ENCODE measurements around the gene RPH3AL.

- TF ChIP-seq, protein P1, sequence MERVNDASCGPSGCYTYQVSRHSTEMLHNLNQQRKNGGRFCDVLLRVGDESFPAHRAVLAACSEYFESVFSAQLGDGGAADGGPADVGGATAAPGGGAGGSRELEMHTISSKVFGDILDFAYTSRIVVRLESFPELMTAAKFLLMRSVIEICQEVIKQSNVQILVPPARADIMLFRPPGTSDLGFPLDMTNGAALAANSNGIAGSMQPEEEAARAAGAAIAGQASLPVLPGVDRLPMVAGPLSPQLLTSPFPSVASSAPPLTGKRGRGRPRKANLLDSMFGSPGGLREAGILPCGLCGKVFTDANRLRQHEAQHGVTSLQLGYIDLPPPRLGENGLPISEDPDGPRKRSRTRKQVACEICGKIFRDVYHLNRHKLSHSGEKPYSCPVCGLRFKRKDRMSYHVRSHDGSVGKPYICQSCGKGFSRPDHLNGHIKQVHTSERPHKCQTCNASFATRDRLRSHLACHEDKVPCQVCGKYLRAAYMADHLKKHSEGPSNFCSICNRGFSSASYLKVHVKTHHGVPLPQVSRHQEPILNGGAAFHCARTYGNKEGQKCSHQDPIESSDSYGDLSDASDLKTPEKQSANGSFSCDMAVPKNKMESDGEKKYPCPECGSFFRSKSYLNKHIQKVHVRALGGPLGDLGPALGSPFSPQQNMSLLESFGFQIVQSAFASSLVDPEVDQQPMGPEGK (CRISPR knock-in tag; IDR thresholded peaks at IDR 0.05; ENCODE audit: borderline replicate concordance) = no peak
- TF ChIP-seq ZFP3 (CRISPR knock-in tag; IDR thresholded peaks at IDR 0.05) (no peak), CREB5 (CRISPR knock-in tag; IDR thresholded peaks at IDR 0.05; ENCODE audit: low read depth) (no peak), ZNF565 (CRISPR knock-in tag; conservative IDR thresholded peaks at IDR 0.05; ENCODE audit: low read depth) (no peak), ARNTL (CRISPR knock-in tag; IDR thresholded peaks at IDR 0.05; ENCODE audit: borderline replicate concordance, low read depth) (no peak), POU6F1 (CRISPR knock-in tag; IDR thresholded peaks at IDR 0.05; ENCODE audit: borderline replicate concordance, low read depth) (no peak), OSR1 (CRISPR knock-in tag; IDR thresholded peaks at IDR 0.05) (no peak), ZFP30 (CRISPR knock-in tag; IDR thresholded peaks at IDR 0.05) (no peak)
Observed at GRCh38 chr17:231966-232807, 120.4 kb downstream of the RPH3AL start.
